GM12801 (cell line): ENCODE results near the gene RALGPS1.

Experiments
- CTCF ChIP-seq: IDR thresholded peaks from one replicate; pipeline ENCODE4 v1.5.1; 2011; ENCODE audit warnings: control low read depth; ENCODE audit not compliant: insufficient read length; ENCODE audit errors: extremely low read depth

Gene RALGPS1

GRCh38 chr9:127136081-127136879 lies 221.7 kb downstream of the RALGPS1 start:
- no peak for TF ChIP-seq CTCF

- TF ChIP-seq CTCF = no peak
These were observed 222.5 kb downstream of the RALGPS1 start for GRCh38 chr9:127136880-127137639.

GRCh38 chr9:127137640-127138360 lies 223.2 kb downstream of the RALGPS1 start:
- no peak for TF ChIP-seq CTCF

GRCh38 chr9:127138444-127138843 lies 223.9 kb downstream of the RALGPS1 start:
- no peak for TF ChIP-seq CTCF

- no peak for TF ChIP-seq CTCF
These were observed 224.6 kb downstream of the RALGPS1 start for GRCh38 chr9:127139071-127139731.

GRCh38 chr9:127139775-127140174 lies 225.2 kb downstream of the RALGPS1 start:
- TF ChIP-seq CTCF = no peak

GRCh38 chr9:127140181-127140580 lies 225.6 kb downstream of the RALGPS1 start:
- no peak for TF ChIP-seq CTCF
